Cardiac muscle cell (in vitro differentiated cells and primary cell): ENCODE measurements around the gene BIRC7. TPM values are rescaled to one million over a fixed set of nuclear protein-coding genes. Genes with fewer than 3 reads are reported as not detected.

Experiments used
- DNase-seq, 2 donors: peaks; one replicate each; pipeline versions ENCODE4 v3.0.0 to v3.0.0-alpha.2; 2010 to 2017; ENCODE audit warnings: low read depth in 1 of 2, low spot score in 1 of 2
- H3K27ac ChIP-seq: fragments of 200-600 bp; sonication (generic); 2 replicates; pipeline ENCODE4 v1.5.1; 2016
- H3K27me3 ChIP-seq: fragments of 200-600 bp; sonication (generic); 2 replicates; pipeline ENCODE4 v1.6.0; 2016; ENCODE audit warnings: control low read depth
- H3K36me3 ChIP-seq: fragments of 200-600 bp; sonication (generic); 2 replicates; pipeline ENCODE4 v1.5.1; 2016; ENCODE audit warnings: control low read depth
- H3K4me1 ChIP-seq: fragments of 200-600 bp; sonication (generic); 2 replicates; pipeline ENCODE4 v1.8.1; 2017; ENCODE audit warnings: low read depth, mild to moderate bottlenecking, mixed run types
- H3K4me3 ChIP-seq: fragments of 200-600 bp; sonication (generic); 2 replicates; pipeline ENCODE4 v1.5.1; 2016; ENCODE audit warnings: mild to moderate bottlenecking
- H3K9me3 ChIP-seq: fragments of 200-600 bp; sonication (generic); 2 replicates; pipeline ENCODE4 v1.5.1; 2017; ENCODE audit warnings: low read depth, mild to moderate bottlenecking, control low read depth
- polyA plus RNA-seq: library from polyadenylated mRNA; unstranded; fragments of >200 nt; fragmentation: Nextera tagmentation; extraction: Ambion mirVana; gene quantifications from 2 replicates; pipeline ENCODE4 v1.2.1, GENCODE V29; 2016
- total RNA-seq: library from RNA; depleted of rRNA; stranded (reverse); fragments of >200 nt; gene quantifications from 2 replicates; pipeline ENCODE4 v1.2.3, GENCODE V29; 2016
- TF ChIP-seq, protein P1 (sequence below): IDR thresholded peaks from 2 replicates; pipeline ENCODE4 v1.5.1; 2012; ENCODE audit warnings: low read depth, mild to moderate bottlenecking, low read length

BIRC7 gene
- total and polyA plus RNA-seq, 2 experiments from 2014 or later = 0.54 TPM; not detected in 1

DNA sequence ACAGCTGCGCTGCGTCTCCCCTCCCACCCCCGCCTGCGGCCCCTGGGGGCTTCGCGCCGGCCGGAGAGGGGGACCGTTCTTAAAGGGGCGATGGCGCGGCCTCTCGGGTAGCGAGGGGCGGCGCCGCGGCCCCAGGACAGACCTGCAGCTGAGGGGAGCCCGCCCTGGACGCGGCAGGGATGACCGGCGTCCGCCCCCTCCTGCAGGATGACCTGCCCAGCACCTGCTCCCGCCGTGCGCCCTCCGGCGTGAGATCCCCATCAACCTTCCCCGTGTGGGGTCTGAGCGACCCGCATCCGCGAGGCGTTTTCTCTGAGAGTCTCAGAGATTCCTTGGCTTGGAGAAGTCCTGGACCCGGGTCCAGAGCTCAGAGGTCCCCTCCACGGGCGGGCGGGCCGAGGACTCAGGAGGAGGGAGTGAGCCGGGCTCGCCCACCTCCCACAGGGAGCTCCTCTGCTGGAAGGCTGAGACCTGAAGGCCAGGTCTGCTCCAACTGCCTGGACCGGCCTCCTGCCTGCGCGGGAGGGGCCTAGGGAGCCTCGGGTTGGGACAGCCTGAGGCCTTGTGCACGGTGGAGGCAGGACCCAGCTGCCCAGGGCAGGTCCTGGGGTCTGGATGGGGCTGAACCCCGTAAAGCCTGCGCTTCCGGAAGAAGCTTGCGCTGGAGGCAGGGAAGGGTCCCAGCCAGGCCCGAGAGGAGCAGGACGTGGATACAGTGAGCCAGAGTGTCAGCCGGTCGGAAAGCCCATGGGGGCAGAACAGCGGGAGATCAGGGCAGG is 19.1 kb downstream of the BIRC7 start:
- peaks cover 60% of the 10 kb centered on the region for H3K27me3 ChIP-seq
- H3K4me3 ChIP-seq = peak overlapping the region; percentile 4
- TF ChIP-seq, protein P1, sequence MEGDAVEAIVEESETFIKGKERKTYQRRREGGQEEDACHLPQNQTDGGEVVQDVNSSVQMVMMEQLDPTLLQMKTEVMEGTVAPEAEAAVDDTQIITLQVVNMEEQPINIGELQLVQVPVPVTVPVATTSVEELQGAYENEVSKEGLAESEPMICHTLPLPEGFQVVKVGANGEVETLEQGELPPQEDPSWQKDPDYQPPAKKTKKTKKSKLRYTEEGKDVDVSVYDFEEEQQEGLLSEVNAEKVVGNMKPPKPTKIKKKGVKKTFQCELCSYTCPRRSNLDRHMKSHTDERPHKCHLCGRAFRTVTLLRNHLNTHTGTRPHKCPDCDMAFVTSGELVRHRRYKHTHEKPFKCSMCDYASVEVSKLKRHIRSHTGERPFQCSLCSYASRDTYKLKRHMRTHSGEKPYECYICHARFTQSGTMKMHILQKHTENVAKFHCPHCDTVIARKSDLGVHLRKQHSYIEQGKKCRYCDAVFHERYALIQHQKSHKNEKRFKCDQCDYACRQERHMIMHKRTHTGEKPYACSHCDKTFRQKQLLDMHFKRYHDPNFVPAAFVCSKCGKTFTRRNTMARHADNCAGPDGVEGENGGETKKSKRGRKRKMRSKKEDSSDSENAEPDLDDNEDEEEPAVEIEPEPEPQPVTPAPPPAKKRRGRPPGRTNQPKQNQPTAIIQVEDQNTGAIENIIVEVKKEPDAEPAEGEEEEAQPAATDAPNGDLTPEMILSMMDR = no peak
- H3K36me3 ChIP-seq = no peaks in the 10 kb centered on the region
- no peaks in the 10 kb centered on the region for H3K4me1 ChIP-seq
- DNase-seq = peak in 1 of 2 donors; percentile 13
- no peak overlapping the region for H3K27ac ChIP-seq
- H3K9me3 ChIP-seq = no peaks in the 10 kb centered on the region

GRCh38 chr20:63255931-63256704 is 20.4 kb downstream of the BIRC7 start:
- no peak for DNase-seq
- no peak overlapping the region for H3K27ac ChIP-seq
- H3K9me3 ChIP-seq = no peaks in the 10 kb centered on the region
- peaks cover 1% of the 10 kb centered on the region for H3K4me1 ChIP-seq
- TF ChIP-seq, protein P1 = no peak
- no peaks in the 10 kb centered on the region for H3K36me3 ChIP-seq
- H3K27me3 ChIP-seq = peaks cover 60% of the 10 kb centered on the region
- no peak overlapping the region for H3K4me3 ChIP-seq

- Histone ChIP-seq H3K4me3 (no peak overlapping the region), H3K9me3 (no peaks in the 10 kb centered on the region), H3K27me3 (peaks cover 54% of the 10 kb centered on the region), H3K4me1 (peaks cover 8% of the 10 kb centered on the region), H3K27ac (no peak overlapping the region), H3K36me3 (no peaks in the 10 kb centered on the region)
- TF ChIP-seq, protein P1 = no peak
- no peak for DNase-seq
Observed at GRCh38 chr20:63256954-63257353, 21.2 kb downstream of the BIRC7 start.

DNA sequence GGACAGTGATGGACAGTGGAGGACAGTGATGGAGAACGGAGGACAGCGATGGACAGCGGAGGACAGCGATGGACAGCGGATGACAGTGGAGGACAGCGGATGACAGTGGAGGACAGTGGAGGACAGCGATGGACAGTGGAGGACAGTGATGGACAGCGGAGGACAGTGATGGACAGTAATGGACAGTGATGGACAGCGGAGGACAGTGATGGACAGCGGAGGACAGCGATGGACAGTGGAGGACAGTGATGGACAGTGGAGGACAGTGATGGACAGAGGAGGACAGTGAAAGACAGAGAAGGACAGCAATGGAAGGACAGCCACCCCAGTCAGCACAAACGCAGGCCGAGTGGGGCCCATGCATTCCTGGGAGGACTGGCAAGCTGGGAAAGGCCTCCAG is 21.9 kb downstream of the BIRC7 start:
- H3K36me3 ChIP-seq = no peaks in the 10 kb centered on the region
- H3K9me3 ChIP-seq = no peaks in the 10 kb centered on the region
- peaks cover 8% of the 10 kb centered on the region for H3K4me1 ChIP-seq
- H3K27me3 ChIP-seq = peaks cover 48% of the 10 kb centered on the region
- TF ChIP-seq, protein P1 = no peak
- no peak overlapping the region for H3K27ac ChIP-seq
- DNase-seq = no peak
- H3K4me3 ChIP-seq = no peak overlapping the region

DNA sequence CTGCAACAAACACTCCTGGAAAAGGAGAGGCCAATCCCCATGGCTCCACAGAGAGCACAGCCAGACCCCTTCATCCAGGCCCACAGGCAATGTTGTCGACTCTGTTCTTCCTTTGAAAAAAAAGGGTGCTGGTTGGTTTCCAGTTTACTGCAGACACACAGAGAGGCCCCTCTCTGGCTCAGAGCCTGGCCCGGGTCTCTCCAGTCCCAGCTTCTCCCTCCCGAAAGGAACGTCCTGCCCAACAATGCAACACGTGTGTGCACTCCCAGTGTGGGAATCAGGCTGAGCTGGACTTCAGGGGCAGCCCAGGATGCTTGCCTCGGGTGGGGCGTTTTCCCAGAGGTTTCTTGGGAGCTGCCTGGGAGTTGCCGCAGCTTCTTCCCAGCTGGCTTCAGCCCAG is 23.1 kb downstream of the BIRC7 start:
- Histone ChIP-seq H3K4me3 (no peak overlapping the region), H3K9me3 (no peaks in the 10 kb centered on the region), H3K4me1 (peaks cover 8% of the 10 kb centered on the region), H3K27ac (no peak overlapping the region), H3K36me3 (no peaks in the 10 kb centered on the region), H3K27me3 (peaks cover 36% of the 10 kb centered on the region)
- TF ChIP-seq, protein P1 = no peak
- peak in 1 of 2 donors; percentile 32 for DNase-seq
